Measurements from ENCODE around the gene CALD1.

- TF ChIP-seq CTCF (IDR thresholded peaks at IDR 0.05) (no peak), POLR2A (IDR thresholded peaks at IDR 0.05) (no peak)
Observed at GRCh38 chr7:134985894-134986362, 206.5 kb downstream of the CALD1 start.
